GM23338 (cell line): Measurements from ENCODE around the gene ARID3B.

ENCODE experiments used
- CTCF ChIP-seq, 2 experiments: fragments of 200-600 bp in 1 of 2; sonication (generic) in 1 of 2; conservative IDR thresholded peaks; 2 replicates each; pipeline versions ENCODE4 v1.5.1 to v1.6.1; 2016 to 2017; ENCODE audit warnings: antibody characterized with exemption in 2 of 2, low read depth in 2 of 2, mild to moderate bottlenecking in 2 of 2, moderate library complexity in 1 of 2
- REST ChIP-seq: IDR thresholded peaks from one replicate; pipeline ENCODE4 v1.6.1; 2018; ENCODE audit warnings: antibody characterized with exemption; ENCODE audit not compliant: unreplicated experiment
- ZNF114 ChIP-seq: fragments of 250-450 bp; sonication (Bioruptor Pico); IDR thresholded peaks from 2 replicates; pipeline ENCODE4 v1.5.0; 2020; ENCODE audit warnings: mild to moderate bottlenecking, moderate library complexity

- TF ChIP-seq ZNF114 (CRISPR knock-in tag) (no peak), CTCF (conservative IDR thresholded peaks at IDR 0.05; ENCODE audit: low read depth in 2 of 2) (no peak), REST (no peak)
Measured at GRCh38 chr15:74529921-74530320, 11.1 kb upstream of the ARID3B start.
